Neural cell (in vitro differentiated cells): ENCODE data around the gene ZBTB25. TPM values are rescaled to one million over a fixed set of nuclear protein-coding genes. Genes with fewer than 3 reads are reported as not detected.

Experiments
- H2AFZ ChIP-seq: fragments of 200-600, 300-800 bp; sonication (generic), shearing (Covaris generic); 2 replicates; pipeline ENCODE4 v1.6.0; 2014; ENCODE audit warnings: low read depth, mild to moderate bottlenecking, antibody characterized with exemption, low read length, moderate library complexity
- H3F3A ChIP-seq: fragments of 200-600 bp; shearing (Covaris generic); 2 replicates; pipeline ENCODE4 v1.6.1; 2016; ENCODE audit warnings: mild to moderate bottlenecking, moderate library complexity, mixed read lengths, antibody characterized with exemption, low read length; ENCODE audit not compliant: insufficient read depth, poor library complexity, severe bottlenecking
- H3K27ac ChIP-seq: fragments of 200-600, 300-800 bp; sonication (generic), shearing (Covaris generic); 2 replicates; pipeline ENCODE4 v1.5.1; 2014; ENCODE audit warnings: mild to moderate bottlenecking, low read length, moderate library complexity
- H3K27me3 ChIP-seq: fragments of 300-800, 200-600 bp; sonication (generic), shearing (Covaris generic); 2 replicates; pipeline ENCODE4 v1.6.0; 2014; ENCODE audit warnings: mild to moderate bottlenecking, low read depth, low read length, moderate library complexity; ENCODE audit not compliant: insufficient read depth
- H3K36me3 ChIP-seq: fragments of 300-800, 200-600 bp; sonication (generic), shearing (Covaris generic); 2 replicates; pipeline ENCODE4 v1.5.1; 2014; ENCODE audit warnings: mild to moderate bottlenecking, antibody characterized with exemption, low read length, moderate library complexity; ENCODE audit not compliant: insufficient read depth
- H3K4me2 ChIP-seq: fragments of 300-800, 200-600 bp; sonication (generic), shearing (Covaris generic); 2 replicates; pipeline ENCODE4 v1.6.0; 2014; ENCODE audit warnings: mild to moderate bottlenecking, low read length
- H3K4me3 ChIP-seq: fragments of 300-800, 200-600 bp; sonication (generic), shearing (Covaris generic); 2 replicates; pipeline ENCODE4 v1.5.1; 2014; ENCODE audit warnings: mild to moderate bottlenecking, low read length, moderate library complexity
- H3K79me2 ChIP-seq: fragments of 200-600 bp; shearing (Covaris generic); replicated peaks from 2 replicates; pipeline ENCODE4 v1.6.0; 2014; ENCODE audit warnings: mild to moderate bottlenecking, low read length, moderate library complexity; ENCODE audit not compliant: insufficient read depth
- H3K9ac ChIP-seq: fragments of 300-800, 200-600 bp; sonication (generic), shearing (Covaris generic); 2 replicates; pipeline ENCODE4 v1.6.1; 2016; ENCODE audit warnings: mild to moderate bottlenecking, low read length, mixed read lengths
- H3K9me2 ChIP-seq: fragments of 200-600 bp; shearing (Covaris generic); 2 replicates; pipeline ENCODE4 v1.6.1; 2016; ENCODE audit warnings: mild to moderate bottlenecking, low read length, mixed read lengths; ENCODE audit not compliant: insufficient read depth
- H3K9me3 ChIP-seq: fragments of 200-600, 300-800 bp; sonication (generic), shearing (Covaris generic); 2 replicates; pipeline ENCODE4 v1.6.1; 2016; ENCODE audit warnings: mild to moderate bottlenecking, mixed run types, low read length, moderate library complexity, mixed read lengths
- H4K20me1 ChIP-seq: fragments of 200-600 bp; shearing (Covaris generic); 2 replicates; pipeline ENCODE4 v1.6.1; 2016; ENCODE audit warnings: mild to moderate bottlenecking, mixed run types; ENCODE audit not compliant: insufficient read depth
- CTCF ChIP-seq: fragments of 450-650 bp; IDR thresholded peaks from 2 replicates; pipeline ENCODE4 v1.5.1; 2014; ENCODE audit warnings: antibody characterized with exemption, mild to moderate bottlenecking, moderate library complexity; ENCODE audit not compliant: poor library complexity, severe bottlenecking
- EP300 ChIP-seq: fragments of 450-650 bp; conservative IDR thresholded peaks from 2 replicates; pipeline ENCODE4 v1.6.1; 2014; ENCODE audit warnings: antibody characterized with exemption, mild to moderate bottlenecking, moderate library complexity; ENCODE audit not compliant: poor library complexity, severe bottlenecking
- EZH2 ChIP-seq: fragments of 200-600, 300-800 bp; shearing (Covaris generic), sonication (generic); IDR thresholded peaks from 2 replicates; pipeline ENCODE4 v1.6.1; 2014; ENCODE audit warnings: antibody characterized with exemption, low read length, borderline replicate concordance, mild to moderate bottlenecking; ENCODE audit not compliant: insufficient read depth, poor library complexity, severe bottlenecking
- MXI1 ChIP-seq: fragments of 450-650 bp; conservative IDR thresholded peaks from 2 replicates; pipeline ENCODE4 v1.6.1; 2014; ENCODE audit warnings: antibody characterized with exemption, mild to moderate bottlenecking; ENCODE audit not compliant: poor library complexity, severe bottlenecking
- POLR2AphosphoS5 ChIP-seq: IDR thresholded peaks from 2 replicates; pipeline ENCODE4 v1.6.1; 2012
- RAD21 ChIP-seq: fragments of 450-650 bp; conservative IDR thresholded peaks from 2 replicates; pipeline ENCODE4 v1.6.1; 2014; ENCODE audit warnings: antibody characterized with exemption, mild to moderate bottlenecking, moderate library complexity
- REST ChIP-seq: IDR thresholded peaks from 2 replicates; pipeline ENCODE4 v1.6.1; 2012; ENCODE audit warnings: borderline replicate concordance
- SMC3 ChIP-seq: fragments of 450-650 bp; conservative IDR thresholded peaks from 2 replicates; pipeline ENCODE4 v1.6.1; 2014; ENCODE audit warnings: antibody characterized with exemption, mild to moderate bottlenecking, moderate library complexity; ENCODE audit not compliant: poor library complexity
- TAF1 ChIP-seq: IDR thresholded peaks from 2 replicates; pipeline ENCODE4 v1.6.1; 2012; ENCODE audit warnings: low read depth
- polyA plus RNA-seq: library from polyadenylated mRNA; depleted of rRNA; stranded (reverse); fragments of >200 nt; gene quantifications from 2 replicates; pipeline ENCODE4 v1.2.3, GENCODE V29; 2014

Gene ZBTB25
- polyA plus RNA-seq, 1 donor from 2014 or later: 5.3 TPM

- no peak overlapping the region for H3K4me3 ChIP-seq
- TF ChIP-seq TAF1: no peak
- H4K20me1 ChIP-seq: no peaks in the 10 kb centered on the region
- no peaks in the 10 kb centered on the region for H3K36me3 ChIP-seq
- no peaks in the 10 kb centered on the region for H3K9me3 ChIP-seq
- H3K9ac ChIP-seq: no peak overlapping the region
- no peaks in the 10 kb centered on the region for H3K79me2 ChIP-seq
- H3F3A ChIP-seq: no peaks in the 10 kb centered on the region
- no peaks in the 10 kb centered on the region for H3K9me2 ChIP-seq
- H3K27me3 ChIP-seq: no peaks in the 10 kb centered on the region
- no peak overlapping the region for H3K27ac ChIP-seq
- H2AFZ ChIP-seq: no peak overlapping the region
- no peak overlapping the region for H3K4me2 ChIP-seq
Measured at GRCh38 chr14:64438181-64438841, 65.3 kb downstream of the ZBTB25 start.

- H3K9ac ChIP-seq: no peak overlapping the region
- TF ChIP-seq POLR2AphosphoS5 (no peak), EP300 (no peak), CTCF (no peak), EZH2 (no peak), MXI1 (no peak), RAD21 (no peak), TAF1 (no peak), SMC3 (no peak)
- no peak overlapping the region for H2AFZ ChIP-seq
- no peaks in the 10 kb centered on the region for H3K27me3 ChIP-seq
- no peak overlapping the region for H3K4me3 ChIP-seq
- H3K79me2 ChIP-seq: no peaks in the 10 kb centered on the region
- no peak overlapping the region for H3K27ac ChIP-seq
- no peaks in the 10 kb centered on the region for H4K20me1 ChIP-seq
- H3K36me3 ChIP-seq: no peaks in the 10 kb centered on the region
- H3K9me3 ChIP-seq: no peaks in the 10 kb centered on the region
- no peaks in the 10 kb centered on the region for H3F3A ChIP-seq
- H3K9me2 ChIP-seq: no peaks in the 10 kb centered on the region
- H3K4me2 ChIP-seq: no peak overlapping the region
Measured at GRCh38 chr14:64434528-64434927, 69.1 kb downstream of the ZBTB25 start.

GRCh38 chr14:64423987-64424386 is 79.7 kb downstream of the ZBTB25 start:
- Histone ChIP-seq H3K9me3 (no peaks in the 10 kb centered on the region), H3K27ac (no peak overlapping the region), H3K9me2 (no peaks in the 10 kb centered on the region), H2AFZ (no peak overlapping the region), H3K36me3 (no peaks in the 10 kb centered on the region), H3K9ac (no peak overlapping the region), H3K79me2 (no peaks in the 10 kb centered on the region), H3K4me3 (no peak overlapping the region), H3F3A (no peaks in the 10 kb centered on the region), H3K27me3 (no peaks in the 10 kb centered on the region), H3K4me2 (no peak overlapping the region), H4K20me1 (no peaks in the 10 kb centered on the region)
- TF ChIP-seq POLR2AphosphoS5 (no peak), RAD21 (no peak), REST (no peak), SMC3 (no peak), EP300 (no peak), MXI1 (no peak), CTCF (no peak), EZH2 (no peak), TAF1 (no peak)
